HepG2 (cell line): ENCODE measurements around the gene NCOA7. TPM values are rescaled to one million over a fixed set of nuclear protein-coding genes. Genes with fewer than 3 reads are reported as not detected.

Experiments used
- ARID5B ChIP-seq: IDR thresholded peaks from 2 replicates; pipeline ENCODE4 v1.4.0; 2020; ENCODE audit warnings: mild to moderate bottlenecking, missing genetic modification reagents
- ATM ChIP-seq: fragments of 450-650 bp; IDR thresholded peaks from 2 replicates; pipeline ENCODE4 v1.7.1; 2017; ENCODE audit warnings: mild to moderate bottlenecking, borderline replicate concordance
- FOSL2 ChIP-seq: sonication (generic); formaldehyde crosslinking; IDR thresholded peaks from 2 replicates; pipeline ENCODE4 v1.4.0; 2020; ENCODE audit warnings: missing genetic modification reagents
- FOXA1 ChIP-seq, 2 experiments: fragments of 450-650 bp in 1 of 2; sonication (generic) in 1 of 2; formaldehyde crosslinking in 1 of 2; IDR thresholded peaks; 2 replicates each; pipeline versions ENCODE4 v1.4.0 to v1.6.1; 2016 to 2020; ENCODE audit warnings: missing genetic modification reagents in 1 of 2
- HOXA7 ChIP-seq: sonication (generic); formaldehyde crosslinking; IDR thresholded peaks from 2 replicates; pipeline ENCODE4 v1.8.1; 2022; ENCODE audit warnings: mild to moderate bottlenecking, missing genetic modification reagents, moderate library complexity
- MLLT10 ChIP-seq: sonication (generic); formaldehyde crosslinking; IDR thresholded peaks from 2 replicates; pipeline ENCODE4 v1.4.0; 2020; ENCODE audit warnings: missing genetic modification reagents
- MYNN ChIP-seq: sonication (generic); formaldehyde crosslinking; IDR thresholded peaks from 2 replicates; pipeline ENCODE4 v1.4.0; 2020; ENCODE audit warnings: mild to moderate bottlenecking, low read depth, missing genetic modification reagents
- PRMT3 ChIP-seq: sonication (generic); formaldehyde crosslinking; IDR thresholded peaks from 2 replicates; pipeline ENCODE4 v1.8.1; 2022; ENCODE audit warnings: low read depth, mild to moderate bottlenecking, moderate library complexity, missing genetic modification reagents, borderline replicate concordance
- SAFB2 ChIP-seq: sonication (generic); formaldehyde crosslinking; IDR thresholded peaks from 2 replicates; pipeline ENCODE4 v1.5.1; 2020; ENCODE audit warnings: missing genetic modification reagents, low read depth, mild to moderate bottlenecking, borderline replicate concordance
- SALL1 ChIP-seq: sonication (generic); formaldehyde crosslinking; IDR thresholded peaks from 2 replicates; pipeline ENCODE4 v1.8.0; 2022; ENCODE audit warnings: mild to moderate bottlenecking, missing genetic modification reagents
- SNAPC2 ChIP-seq: sonication (generic); formaldehyde crosslinking; IDR thresholded peaks from 2 replicates; pipeline ENCODE4 v1.8.1; 2022; ENCODE audit warnings: mild to moderate bottlenecking, missing genetic modification reagents
- ZFAT ChIP-seq: sonication (generic); formaldehyde crosslinking; conservative IDR thresholded peaks from 2 replicates; pipeline ENCODE4 v1.8.1; 2023; ENCODE audit warnings: missing genetic modification reagents, inconsistent platforms
- ZFP91 ChIP-seq: sonication (generic); formaldehyde crosslinking; IDR thresholded peaks from 2 replicates; pipeline ENCODE4 v1.9.0; 2022; ENCODE audit warnings: missing genetic modification reagents, mild to moderate bottlenecking, borderline replicate concordance
- ZNF225 ChIP-seq: sonication (generic); formaldehyde crosslinking; IDR thresholded peaks from 2 replicates; pipeline ENCODE4 v1.4.0; 2020; ENCODE audit warnings: mild to moderate bottlenecking, missing genetic modification reagents
- ZNF317 ChIP-seq: sonication (generic); formaldehyde crosslinking; IDR thresholded peaks from 2 replicates; pipeline ENCODE4 v1.5.0; 2020; ENCODE audit warnings: mild to moderate bottlenecking, missing genetic modification reagents
- ZNF333 ChIP-seq: sonication (generic); formaldehyde crosslinking; IDR thresholded peaks from 2 replicates; pipeline ENCODE4 v1.4.0; 2020; ENCODE audit warnings: mild to moderate bottlenecking, missing genetic modification reagents, borderline replicate concordance
- ZNF501 ChIP-seq: sonication (generic); formaldehyde crosslinking; IDR thresholded peaks from 2 replicates; pipeline ENCODE4 v1.5.1; 2020; ENCODE audit warnings: mild to moderate bottlenecking, moderate library complexity, missing genetic modification reagents
- ZNF761 ChIP-seq: sonication (generic); formaldehyde crosslinking; conservative IDR thresholded peaks from 2 replicates; pipeline ENCODE4 v1.4.0; 2020; ENCODE audit warnings: mild to moderate bottlenecking, missing genetic modification reagents
- ZNF879 ChIP-seq: sonication (generic); formaldehyde crosslinking; IDR thresholded peaks from 2 replicates; pipeline ENCODE4 v1.8.1; 2023; ENCODE audit warnings: missing genetic modification reagents
- ZSCAN29 ChIP-seq: sonication (generic); formaldehyde crosslinking; conservative IDR thresholded peaks from 2 replicates; pipeline ENCODE4 v1.4.0; 2020; ENCODE audit warnings: mild to moderate bottlenecking, missing genetic modification reagents
- polyA plus RNA-seq, 8 experiments: library from polyadenylated mRNA; depleted of rRNA in 3 of 8; stranded (reverse) in 7 of 8; unstranded in 1 of 8; fragments of >200 nt; fragmentation: Illumina TruSeq in 4 of 8; extraction: Trizol in 4 of 8; gene quantifications; 2 replicates each; pipeline versions ENCODE4 v1.2.1 to v1.2.3, GENCODE V29; 2011 to 2016; ENCODE audit warnings: low read depth in 4 of 8, missing spikeins in 1 of 8, mixed read lengths in 1 of 8; ENCODE audit not compliant: insufficient read depth in 1 of 8
- total RNA-seq, 5 experiments: library from RNA; depleted of rRNA; stranded (reverse); fragments of >200 nt; fragmentation: Illumina TruSeq; extraction: Trizol; gene quantifications; 2 replicates each; pipeline ENCODE4 v1.2.3, GENCODE V29; 2016; ENCODE audit warnings: low read depth in 1 of 5

NCOA7 gene
- total and polyA plus RNA-seq, 2 of the 13 experiments (the other 11 are each of a cell fraction or from before 2014, with no cell fraction given): 13.6 to 20.8 TPM

GRCh38 chr6:125942672-125943527 is 152.1 kb downstream of the NCOA7 start (continued):
- TF ChIP-seq ZNF333 (CRISPR knock-in tag): 0 out of 2 replicates have a peak, but pooled peaks have one; percentile 31
- TF ChIP-seq MYNN (CRISPR knock-in tag): no peak
- no peak for TF ChIP-seq HOXA7 (CRISPR knock-in tag)
- TF ChIP-seq MLLT10 (CRISPR knock-in tag): no peak
- no peak for TF ChIP-seq ATM
- TF ChIP-seq ZNF225 (CRISPR knock-in tag): no peak
- TF ChIP-seq FOXA1 (IDR thresholded peaks at IDR 0.05): no peak
- no peak for TF ChIP-seq FOXA1 (CRISPR knock-in tag; IDR thresholded peaks at IDR 0.05)
- peak; percentile 86 for TF ChIP-seq FOSL2
- peak; percentile 62; the same call in 1 of the 2 replicates for TF ChIP-seq ZNF501 (CRISPR knock-in tag)
- TF ChIP-seq SAFB2: no peak
- no peak for TF ChIP-seq ZNF761 (CRISPR knock-in tag)
- TF ChIP-seq PRMT3 (CRISPR knock-in tag): no peak
- TF ChIP-seq SNAPC2 (CRISPR knock-in tag): peak; percentile 48; the same call in 1 of the 2 replicates
- TF ChIP-seq SALL1 (CRISPR knock-in tag): peak; percentile 38; the same call in 1 of the 2 replicates
- peak; percentile 29; the same call in 1 of the 2 replicates for TF ChIP-seq ZNF317
- no peak for TF ChIP-seq ZFAT
- peak; percentile 29; the same call in 1 of the 2 replicates for TF ChIP-seq ARID5B (CRISPR knock-in tag)
- no peak for TF ChIP-seq ZNF879 (CRISPR knock-in tag)
- TF ChIP-seq ZSCAN29 (CRISPR knock-in tag): peak; percentile 52; the same call in 1 of the 2 replicates
- peak; percentile 32; the same call in 1 of the 2 replicates for TF ChIP-seq ZFP91 (CRISPR knock-in tag)
